Measurements from ENCODE around the gene NIT2.
"Not testable (repeated sequence)": the region's sequence is repeated elsewhere in the genome, so short reads cannot be mapped to it uniquely, and the experiment has no call there.

NIT2 gene, protein sequence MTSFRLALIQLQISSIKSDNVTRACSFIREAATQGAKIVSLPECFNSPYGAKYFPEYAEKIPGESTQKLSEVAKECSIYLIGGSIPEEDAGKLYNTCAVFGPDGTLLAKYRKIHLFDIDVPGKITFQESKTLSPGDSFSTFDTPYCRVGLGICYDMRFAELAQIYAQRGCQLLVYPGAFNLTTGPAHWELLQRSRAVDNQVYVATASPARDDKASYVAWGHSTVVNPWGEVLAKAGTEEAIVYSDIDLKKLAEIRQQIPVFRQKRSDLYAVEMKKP

DNA sequence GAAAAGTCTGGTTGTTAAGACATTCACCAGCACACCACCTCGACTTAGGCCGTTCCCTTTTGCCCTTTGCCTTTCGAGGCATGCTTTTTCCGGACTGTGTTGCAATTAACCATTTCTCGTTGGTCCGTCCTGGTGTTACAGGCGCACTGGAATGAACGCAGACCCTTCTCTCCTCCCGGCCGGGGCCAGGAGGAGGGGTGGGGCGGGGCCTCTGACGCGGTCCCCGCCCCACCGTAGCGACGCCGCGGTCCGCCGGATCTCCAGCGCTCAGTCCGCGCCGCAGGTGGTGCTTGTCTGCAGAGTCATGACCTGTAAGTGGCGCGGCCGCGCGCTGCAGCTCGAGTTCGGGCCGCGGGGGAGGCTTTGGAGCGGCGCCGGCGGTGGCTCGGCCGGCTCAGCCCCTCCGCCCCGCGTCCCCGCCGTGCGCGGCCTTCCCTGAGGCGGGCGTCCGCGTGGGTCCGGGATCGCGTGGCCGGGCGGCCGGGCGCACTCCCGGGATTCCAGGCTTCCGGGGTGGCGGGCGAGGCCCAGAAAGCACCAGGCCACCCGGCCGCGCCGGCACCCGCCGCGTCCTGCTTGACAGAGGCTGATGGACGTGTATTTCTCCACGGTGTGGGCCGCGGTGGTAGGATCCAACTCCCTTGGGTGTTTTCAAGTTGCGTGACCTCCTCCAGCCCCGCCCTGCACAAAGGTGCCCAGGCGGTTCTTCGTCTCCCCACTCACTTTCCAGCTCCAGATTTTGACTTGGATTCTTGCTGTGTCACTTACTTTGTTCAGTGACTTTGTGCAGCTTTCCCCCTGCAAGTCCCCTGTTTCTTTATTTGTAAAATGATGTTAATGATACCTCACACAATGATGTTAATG is at the start of gene NIT2:
Gene NIT2 (plus strand): TSS at position 270 of the 864 bp plus-strand sequence. CDS start 35 bp downstream, at position 305.
- ATAC-seq, result peak; percentile 98
- peak; percentile 84 for DNase-seq

DNA sequence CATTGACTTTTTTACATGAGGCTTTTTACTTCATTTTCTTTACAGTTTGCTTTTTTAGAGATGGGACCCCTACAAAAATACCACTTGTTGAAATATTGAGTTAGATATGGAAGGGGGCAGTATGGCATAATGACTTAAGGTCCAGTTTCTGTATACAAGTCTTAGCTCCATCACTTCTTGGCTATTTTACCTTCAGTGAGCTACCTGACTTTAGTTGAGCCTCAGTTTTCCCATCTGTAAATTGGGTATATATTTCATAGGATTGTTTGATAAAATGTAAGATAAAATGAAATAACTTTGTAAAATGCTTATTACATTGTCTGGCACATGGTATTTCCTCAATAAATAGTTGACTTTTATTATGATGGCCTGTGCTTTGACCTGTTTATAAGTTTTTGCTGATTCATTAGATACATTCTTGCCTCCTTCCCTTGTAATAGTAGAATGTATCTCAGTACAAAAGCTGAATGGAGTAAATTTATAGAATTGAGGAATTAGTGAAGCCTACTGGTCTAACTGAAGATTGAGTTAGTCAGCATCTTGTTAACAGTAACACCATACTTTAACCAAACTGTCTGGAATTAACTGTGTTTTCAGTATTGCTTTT is 46.2 kb upstream of the NIT2 start:
- ATAC-seq, result no peak
- no peak for DNase-seq

DNA sequence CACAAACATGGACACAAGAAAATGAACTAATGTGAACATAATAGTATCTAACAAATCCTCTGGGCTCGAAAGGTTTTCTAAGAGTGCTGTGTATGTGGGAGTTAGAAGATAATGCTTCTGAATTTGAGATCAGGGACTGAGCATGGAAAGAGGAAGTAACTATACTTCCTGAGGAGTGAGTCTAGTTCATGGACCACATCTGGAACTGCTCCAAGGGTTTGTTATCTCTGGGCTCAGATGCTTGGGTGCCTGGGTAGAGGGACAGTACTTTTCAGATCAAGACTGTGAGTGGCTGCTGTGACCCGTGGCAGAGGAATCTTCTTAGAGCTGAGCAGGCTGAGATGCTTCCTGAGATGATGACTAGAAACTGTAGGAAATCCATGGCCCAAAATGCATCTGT is 45.2 kb upstream of the NIT2 start:
- DNase-seq, result no peak
- no peak for ATAC-seq

DNA sequence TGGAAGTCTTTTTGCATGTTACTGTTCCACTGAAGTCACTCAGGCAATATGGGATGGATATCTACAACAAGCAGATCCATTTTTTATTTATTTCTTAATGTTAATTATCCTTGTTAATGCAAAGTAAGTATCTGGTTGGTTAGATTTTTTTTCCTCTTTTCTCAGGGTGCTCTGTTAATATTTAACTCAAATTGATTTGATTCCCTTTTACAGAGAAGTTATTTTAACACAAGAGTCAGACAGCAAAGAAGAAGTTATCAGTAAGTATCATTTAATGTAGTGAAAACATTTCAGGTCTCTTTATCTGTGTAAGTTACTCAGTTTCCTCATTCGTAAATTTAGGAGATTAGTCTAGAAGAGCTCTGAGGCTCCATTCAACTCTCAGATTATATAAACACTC is 39.5 kb upstream of the NIT2 start:
- DNase-seq (no peak), ATAC-seq (no peak)

DNA sequence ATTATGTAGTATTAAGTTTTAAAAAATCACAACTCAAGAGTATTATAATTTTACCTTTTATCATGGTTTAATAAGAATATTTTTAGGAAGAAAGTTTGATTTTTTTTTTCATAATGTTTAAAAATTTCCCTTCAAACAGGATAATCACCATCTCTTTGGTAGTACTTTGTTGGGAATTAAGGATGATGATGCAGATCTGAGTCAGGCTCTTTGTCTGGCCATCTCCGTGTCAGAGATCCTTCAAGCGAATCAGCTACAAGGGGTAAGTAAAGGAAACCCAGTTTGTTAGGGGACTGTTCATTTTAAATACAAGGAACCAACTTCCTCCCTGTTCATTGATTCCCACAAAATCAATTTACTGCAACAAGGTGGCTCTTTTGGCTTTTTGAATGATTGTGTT is 36.8 kb upstream of the NIT2 start:
- ATAC-seq (no peak), DNase-seq (no peak)

DNA sequence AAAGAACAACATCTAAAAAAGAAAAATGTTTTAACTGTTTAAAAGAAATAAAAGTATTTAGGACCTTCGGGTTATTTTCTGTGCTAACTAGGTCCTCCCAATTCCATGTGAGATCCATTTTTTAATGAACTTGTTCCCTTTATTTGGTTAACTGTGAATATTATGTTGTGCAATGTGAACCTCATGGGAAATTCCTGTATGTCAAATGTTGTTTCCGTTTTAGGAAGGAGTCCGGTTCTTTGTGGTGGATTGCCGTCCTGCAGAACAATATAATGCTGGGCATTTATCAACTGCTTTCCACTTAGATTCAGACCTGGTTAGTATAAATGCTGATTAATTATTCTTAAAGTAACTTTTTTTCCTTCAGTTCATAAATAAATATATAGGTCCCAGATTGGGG is 35.5 kb upstream of the NIT2 start:
- DNase-seq (no peak), ATAC-seq (no peak)

DNA sequence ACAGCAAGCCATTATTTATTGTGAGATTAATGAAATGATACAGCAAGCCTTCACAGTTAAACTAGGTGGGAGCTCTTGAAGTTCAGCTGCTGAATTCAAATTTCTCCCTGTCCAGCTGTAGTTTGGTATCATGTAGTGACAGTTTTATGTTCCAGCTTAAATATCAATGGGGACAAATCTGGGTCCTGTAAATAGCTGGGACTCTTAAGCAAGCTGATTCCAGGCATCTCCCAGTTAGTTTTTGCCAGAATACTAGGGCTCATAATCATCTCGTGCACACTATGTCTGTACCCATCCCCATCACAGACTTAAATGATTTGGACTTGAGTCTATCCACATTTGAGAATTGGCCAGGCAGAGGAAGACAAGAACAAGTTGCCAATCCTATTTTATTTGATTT is 27.9 kb upstream of the NIT2 start:
- ATAC-seq (no peak), DNase-seq (no peak)

DNA sequence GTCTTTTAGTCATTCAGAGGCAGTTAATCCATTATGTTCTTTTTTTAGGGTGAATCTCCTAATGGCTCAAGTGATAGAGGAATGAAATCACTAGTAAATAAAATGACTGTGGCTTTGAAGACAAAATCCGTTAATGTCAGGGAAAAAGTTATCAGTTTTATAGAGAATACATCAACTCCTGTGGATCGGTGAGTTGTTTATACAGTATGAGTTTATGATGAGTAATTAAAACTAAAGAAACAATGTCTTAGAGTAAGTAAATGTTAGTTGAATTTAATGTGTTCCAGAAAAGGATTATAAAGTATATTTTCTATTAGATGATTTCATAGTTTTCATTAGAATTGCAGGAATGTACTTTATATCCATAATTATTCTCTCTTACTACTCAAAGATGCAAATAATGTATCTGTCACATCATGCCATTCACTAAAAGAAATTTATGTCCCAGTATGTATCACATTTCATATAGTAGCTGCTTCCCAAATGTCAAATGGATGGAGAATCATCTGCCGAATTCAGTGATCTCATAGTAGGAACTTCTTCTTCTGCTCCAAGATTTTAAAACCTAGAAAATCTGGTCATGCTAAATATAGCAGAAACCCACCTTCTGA is 24.1 kb upstream of the NIT2 start:
- DNase-seq (no peak), ATAC-seq (no peak)

DNA sequence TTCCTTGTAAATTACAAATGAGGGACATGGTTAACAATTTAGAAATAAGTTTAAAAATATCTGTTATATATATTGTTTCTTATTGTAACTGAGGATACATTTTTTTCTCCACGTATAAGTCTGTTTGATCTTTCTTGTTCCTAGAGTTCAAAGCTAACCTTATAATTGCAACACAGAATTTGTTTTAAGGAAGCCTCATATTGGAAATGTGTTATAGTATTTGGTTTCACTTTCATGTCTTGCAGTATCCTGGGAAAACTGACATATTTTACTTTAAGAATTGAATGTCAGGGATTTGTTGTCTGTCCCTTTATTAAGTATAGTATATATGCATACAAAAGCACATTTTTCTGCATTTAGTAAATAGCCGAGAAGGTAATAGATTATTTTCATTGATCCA is 23.5 kb upstream of the NIT2 start:
- ATAC-seq (no peak), DNase-seq (no peak)

DNA sequence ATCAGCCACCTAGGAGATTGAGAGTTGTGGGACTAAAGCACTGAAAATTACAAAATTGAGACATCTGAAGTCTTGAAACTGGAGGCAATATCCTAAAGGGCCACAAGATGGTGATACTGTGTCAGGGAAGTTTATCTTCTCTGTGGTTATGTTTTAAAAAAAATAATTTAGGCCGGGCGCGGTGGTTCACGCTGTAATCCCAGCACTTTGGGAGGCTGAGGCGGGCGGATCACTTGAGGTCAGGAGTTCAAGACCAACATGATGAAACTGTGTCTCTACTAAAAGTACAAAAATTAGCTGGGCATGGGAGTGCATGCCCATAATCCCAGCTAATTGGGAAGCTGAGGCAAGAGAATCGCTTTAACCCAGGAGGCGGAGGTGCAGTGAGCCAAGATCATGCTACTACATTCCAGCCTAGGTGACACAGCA is 17.9 kb upstream of the NIT2 start:
- ATAC-seq (peak; percentile 52), DNase-seq (peak; percentile 25)

DNA sequence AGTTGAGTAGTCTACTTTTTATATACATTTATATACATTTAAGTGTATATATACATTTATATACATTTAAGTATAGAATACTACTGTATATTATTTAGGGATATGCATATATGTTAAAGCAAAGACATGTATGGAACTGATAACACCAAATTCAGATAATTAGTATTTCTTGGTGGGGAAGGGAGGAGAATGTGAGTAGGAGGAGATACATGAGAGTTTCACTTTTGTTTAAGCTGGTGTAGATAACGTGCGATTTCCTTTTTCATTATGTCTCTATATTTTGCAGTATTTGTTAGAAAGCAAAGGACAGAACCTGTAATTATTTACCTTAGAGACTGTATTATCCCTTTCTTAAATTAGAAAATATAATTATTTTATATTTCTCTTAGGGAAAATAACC is 16.6 kb upstream of the NIT2 start:
- ATAC-seq (no peak), DNase-seq (no peak)

DNA sequence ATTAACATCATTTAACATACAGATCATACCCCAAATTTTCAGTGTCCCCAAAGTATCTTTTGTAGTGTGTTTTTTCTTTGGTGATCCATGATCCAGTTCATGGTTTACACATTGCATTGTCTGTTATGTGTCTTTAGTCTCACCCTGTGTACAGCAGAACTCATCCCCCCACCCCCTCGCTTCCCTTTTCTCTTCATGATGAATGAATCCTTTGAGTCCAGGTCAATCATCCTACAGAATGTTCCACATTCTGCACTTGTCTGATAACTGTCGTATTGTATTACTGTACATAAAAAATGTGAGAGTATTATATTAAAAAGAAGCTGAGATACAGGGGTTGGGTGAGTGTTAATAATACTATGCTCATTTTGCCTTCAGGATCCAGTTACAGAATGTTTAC is 14.6 kb upstream of the NIT2 start:
- DNase-seq, result no peak
- no peak for ATAC-seq

DNA sequence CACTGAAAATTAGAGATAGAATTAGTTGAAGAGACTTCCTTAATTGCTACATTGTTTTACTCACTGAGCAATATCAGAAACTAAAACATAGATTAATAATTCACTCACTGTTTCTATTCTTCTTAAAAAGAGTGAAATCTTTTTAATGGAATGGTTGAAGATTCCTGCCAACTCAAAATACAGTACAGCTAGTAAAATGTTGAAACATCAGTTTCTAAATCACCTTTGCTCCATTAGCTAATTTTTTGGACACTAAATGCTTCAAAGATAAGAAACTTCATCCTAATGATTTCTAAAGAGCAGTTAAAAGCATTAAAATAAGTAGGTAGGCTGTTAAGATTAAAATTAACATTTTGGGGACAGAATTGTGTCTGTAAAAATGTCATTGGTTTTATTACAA is 10.5 kb upstream of the NIT2 start:
- ATAC-seq (no peak), DNase-seq (no peak)

DNA sequence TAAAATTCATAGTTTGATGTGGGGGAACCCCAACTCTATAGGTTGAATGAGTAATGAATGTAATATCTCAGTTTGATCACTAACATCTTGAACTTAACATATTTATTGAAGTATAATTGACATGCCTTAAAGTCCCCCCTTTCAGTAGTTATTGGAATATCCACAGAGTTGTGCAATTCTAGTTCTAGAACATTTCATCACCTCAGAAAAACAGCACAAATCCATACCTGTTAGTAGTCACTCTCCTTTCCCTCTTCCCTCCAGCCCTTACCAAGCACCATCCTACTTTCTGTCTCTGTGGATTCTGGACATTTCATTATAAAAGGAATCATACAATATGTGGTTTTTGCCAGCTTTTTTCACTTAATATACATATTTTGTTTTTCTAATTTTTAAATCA is 8.7 kb upstream of the NIT2 start:
- ATAC-seq (no peak), DNase-seq (no peak)

DNA sequence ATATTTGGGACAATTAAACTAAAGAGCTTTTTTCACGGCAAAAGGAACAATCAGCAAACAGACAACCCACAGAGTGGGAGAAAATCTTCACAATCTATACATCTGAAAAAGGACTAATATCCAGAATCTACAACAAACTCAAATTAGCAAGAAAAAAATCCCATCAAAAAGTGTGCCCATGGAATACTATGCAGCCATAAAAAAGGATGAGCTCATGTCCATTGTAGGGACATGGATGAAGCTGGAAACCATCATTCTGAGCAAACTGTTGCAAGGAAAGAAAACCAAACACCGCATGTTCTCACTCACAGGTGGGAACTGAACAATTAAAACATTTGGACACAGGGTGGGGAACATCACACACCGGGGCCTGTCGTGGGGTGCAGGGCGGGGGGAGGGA is 7.2 kb upstream of the NIT2 start:
- ATAC-seq, result not testable (repeated sequence)

DNA sequence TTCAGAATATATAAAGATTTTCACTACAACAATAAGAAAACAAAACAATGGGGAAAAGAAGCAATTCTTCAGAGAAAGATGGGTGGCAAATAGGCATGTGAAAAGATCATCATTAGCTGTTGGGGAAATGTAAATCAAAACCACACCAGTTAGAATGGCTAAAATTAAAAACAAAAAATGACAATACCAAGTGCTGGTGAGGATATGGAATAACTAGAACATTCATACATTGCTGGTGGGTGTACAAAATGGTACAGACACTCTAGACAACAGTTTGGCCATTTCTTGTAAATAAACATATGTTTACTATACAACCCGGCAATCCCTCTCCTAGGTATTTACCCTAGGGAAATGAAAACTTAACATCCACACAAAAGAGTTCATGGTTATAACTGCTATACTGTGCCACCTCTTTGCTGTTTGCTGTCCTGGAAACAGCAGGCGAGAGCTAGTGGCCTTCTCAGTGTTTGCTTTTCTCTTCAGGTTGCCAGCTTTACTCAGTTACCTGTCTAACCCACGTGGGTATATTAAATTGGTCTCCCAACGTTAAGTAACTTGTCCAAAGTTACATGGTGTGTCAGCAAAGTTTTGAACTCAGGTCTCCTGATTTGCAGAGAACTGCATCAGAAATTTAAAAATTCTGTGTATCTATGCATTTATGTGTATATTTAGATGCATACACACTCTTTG is 4.6 kb upstream of the NIT2 start:
- no peak for ATAC-seq
- no peak for DNase-seq

More for the DNA sequence above, 7.2 kb upstream of the NIT2 start:
- not testable (repeated sequence) for DNase-seq

DNA sequence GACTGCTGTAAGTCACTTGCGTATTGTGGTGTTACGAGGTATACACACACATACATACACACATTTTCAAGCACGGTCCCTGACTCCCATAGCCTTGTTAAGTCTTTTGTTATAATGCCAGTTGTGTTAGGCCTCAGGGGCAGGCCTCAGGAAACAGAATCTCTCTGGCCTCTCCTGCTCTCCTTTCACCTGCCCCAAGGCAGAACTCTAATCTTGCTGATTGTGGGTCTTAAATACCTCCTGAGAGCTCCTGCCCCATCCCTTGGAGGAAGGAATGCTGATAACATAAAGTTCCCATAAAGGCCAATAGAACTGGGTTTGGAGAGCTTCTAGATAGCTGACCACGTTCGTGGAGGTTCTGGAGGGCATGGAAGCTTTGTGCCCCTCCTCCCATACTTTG is 3.9 kb upstream of the NIT2 start:
- no peak for DNase-seq
- ATAC-seq, result no peak

DNA sequence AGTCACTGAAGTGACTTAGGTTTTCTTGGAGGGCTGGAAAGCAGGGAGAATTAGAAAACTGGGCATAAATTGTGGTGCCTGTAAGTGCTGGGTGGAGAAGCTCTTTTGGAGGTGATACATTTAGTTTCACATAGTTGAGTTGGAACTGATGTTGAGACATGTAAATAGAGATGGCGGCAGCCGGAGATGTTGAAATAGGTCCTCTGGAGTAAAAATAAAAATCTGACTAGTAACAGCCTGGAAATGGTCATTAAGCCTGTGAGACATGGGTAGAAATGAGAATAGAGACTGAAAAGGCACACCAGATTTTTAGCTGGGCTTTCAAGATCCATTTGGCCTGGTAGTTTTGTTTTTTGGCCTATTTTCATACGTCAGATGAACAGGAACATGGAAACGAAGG is 2.9 kb upstream of the NIT2 start:
- DNase-seq (no peak), ATAC-seq (no peak)

DNA sequence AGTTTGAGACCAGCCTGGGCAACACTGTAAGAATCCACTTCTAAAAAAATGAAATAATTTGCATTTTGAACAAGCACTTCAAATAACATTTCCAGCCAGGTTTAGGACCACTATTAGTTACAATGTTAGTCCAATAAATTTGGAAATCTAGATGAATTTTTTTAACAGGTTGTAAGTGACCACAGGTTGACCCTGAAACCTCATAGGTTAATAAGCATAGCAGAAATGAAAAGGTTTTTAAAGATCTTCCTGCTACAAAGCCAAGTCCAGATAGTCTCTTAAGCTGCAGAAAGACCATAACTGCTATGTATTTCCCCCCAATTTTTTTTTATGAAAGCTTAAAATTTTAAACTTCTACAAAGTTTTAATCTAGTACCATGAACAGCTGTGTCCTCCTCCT is 1.5 kb upstream of the NIT2 start:
- ATAC-seq, result no peak

DNA sequence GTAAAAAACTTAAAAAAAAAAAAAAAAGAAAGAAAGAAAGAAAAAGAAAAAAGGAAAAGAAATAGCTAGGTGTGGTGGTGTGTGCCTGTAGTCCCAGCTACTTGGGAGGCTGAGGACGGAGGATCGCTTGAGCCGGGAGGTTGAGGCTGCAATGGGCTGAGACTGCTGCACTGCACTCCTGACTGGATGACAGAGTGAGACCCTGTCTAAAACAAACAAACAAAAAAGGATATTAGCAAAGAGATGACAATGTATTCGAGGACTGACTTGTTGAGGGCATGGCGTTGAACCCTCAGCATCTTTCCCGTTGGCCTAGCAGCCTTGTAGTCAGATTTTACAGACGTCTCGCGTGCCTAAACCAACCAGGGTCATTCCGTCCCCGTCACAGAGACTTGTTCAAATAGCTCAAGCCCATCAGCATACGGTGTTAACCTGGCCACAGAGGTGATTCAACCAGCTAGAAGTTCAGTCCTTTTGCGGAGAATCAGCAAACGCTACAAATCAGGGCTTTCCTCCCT is 528 bp upstream of the NIT2 start:
- DNase-seq (no peak), ATAC-seq (peak; percentile 15)

More for the DNA sequence above, 1.5 kb upstream of the NIT2 start:
- no peak for DNase-seq

DNA sequence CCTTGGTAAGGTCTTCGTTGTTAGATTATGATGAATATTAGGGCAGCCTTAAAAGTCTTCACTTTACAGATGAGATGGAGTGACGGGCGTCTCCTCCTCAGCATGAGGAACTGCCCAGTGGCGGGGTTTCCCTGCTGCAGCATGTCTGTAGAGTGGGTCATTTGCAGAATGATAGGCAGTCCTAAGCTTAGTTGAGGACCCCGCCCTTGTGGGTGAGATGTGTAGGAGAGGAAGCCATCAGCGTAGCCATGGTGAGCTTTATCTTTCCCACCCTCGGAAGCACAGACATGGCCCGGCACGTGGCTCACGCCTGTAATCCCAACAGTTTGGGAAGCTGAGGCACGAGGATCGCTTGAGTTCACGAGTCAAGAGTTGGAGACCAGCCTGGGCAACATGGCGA is 877 bp downstream of the NIT2 start:
- ATAC-seq (no peak), DNase-seq (peak; percentile 40)

DNA sequence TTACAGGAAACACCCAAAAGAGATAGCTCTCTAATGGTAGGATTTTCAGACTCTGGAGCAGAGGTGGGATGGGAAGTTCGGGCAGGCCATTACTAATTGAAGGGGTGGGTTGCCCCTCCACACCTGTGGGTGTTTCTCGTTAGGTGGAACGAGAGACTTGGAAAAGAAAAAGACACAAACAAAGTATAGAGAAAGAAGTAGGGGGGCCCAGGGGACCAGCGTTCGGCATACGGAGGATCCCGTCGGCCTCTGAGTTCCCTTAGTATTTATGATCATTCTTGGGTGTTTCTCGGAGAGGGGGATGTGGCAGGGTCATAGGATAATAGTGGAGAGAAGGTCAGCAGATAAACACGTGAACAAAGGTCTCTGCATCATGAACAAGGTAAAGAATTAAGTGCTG is 1.7 kb downstream of the NIT2 start:
- not testable (repeated sequence) for DNase-seq, ATAC-seq
